Measurements from ENCODE around the gene IGSF22.

Gene IGSF22

GRCh38 chr11:18726040-18726439 lies at the start of gene IGSF22:
Gene IGSF22, minus strand, starts transcription at chr11:18726188. Its CDS starts 1,952 bp downstream, at chr11:18724236.
- H3K27me3 Mint-ChIP-seq, result no peaks in the 10 kb centered on the region
- H3K4me3 Mint-ChIP-seq, result no peak within 1 kb of the TSS
- H3K27ac Mint-ChIP-seq, result no peak within 1 kb of the TSS
- H3K4me1 Mint-ChIP-seq (ENCODE audit: low read depth), result peaks cover 18% of the 10 kb centered on the region
- no peaks in the 10 kb centered on the region for H3K9me3 Mint-ChIP-seq
- H3K36me3 Mint-ChIP-seq (ENCODE audit: low read depth), result no peaks in the 10 kb centered on the region
- DNase-seq, result no peak

GRCh38 chr11:18774801-18775200 lies 48.8 kb upstream of the IGSF22 start:
- Mint-ChIP-seq H3K27me3 (peaks cover 23% of the 10 kb centered on the region), H3K36me3 (ENCODE audit: low read depth) (no peaks in the 10 kb centered on the region), H3K4me1 (ENCODE audit: low read depth) (peaks cover 12% of the 10 kb centered on the region), H3K27ac (no peak overlapping the region), H3K4me3 (no peak overlapping the region), H3K9me3 (no peaks in the 10 kb centered on the region)
- no peak for DNase-seq

- Mint-ChIP-seq H3K27ac (no peak overlapping the region), H3K9me3 (no peaks in the 10 kb centered on the region), H3K27me3 (peaks cover 23% of the 10 kb centered on the region), H3K4me1 (ENCODE audit: low read depth) (peaks cover 16% of the 10 kb centered on the region), H3K36me3 (ENCODE audit: low read depth) (no peaks in the 10 kb centered on the region), H3K4me3 (no peak overlapping the region)
- no peak for DNase-seq
Observed at GRCh38 chr11:18773681-18774080, 47.7 kb upstream of the IGSF22 start.

- H3K27me3 Mint-ChIP-seq, result peaks cover 23% of the 10 kb centered on the region
- no peak overlapping the region for H3K4me3 Mint-ChIP-seq
- H3K27ac Mint-ChIP-seq, result no peak overlapping the region
- H3K36me3 Mint-ChIP-seq (ENCODE audit: low read depth), result no peaks in the 10 kb centered on the region
- no peaks in the 10 kb centered on the region for H3K9me3 Mint-ChIP-seq
- H3K4me1 Mint-ChIP-seq (ENCODE audit: low read depth), result peaks cover 16% of the 10 kb centered on the region
- DNase-seq, result no peak
Observed at GRCh38 chr11:18773104-18773503, 47.1 kb upstream of the IGSF22 start.

- Mint-ChIP-seq H3K4me3 (no peak overlapping the region), H3K36me3 (ENCODE audit: low read depth) (no peaks in the 10 kb centered on the region), H3K27ac (no peak overlapping the region), H3K9me3 (no peaks in the 10 kb centered on the region), H3K27me3 (peaks cover 23% of the 10 kb centered on the region), H3K4me1 (ENCODE audit: low read depth) (peaks cover 20% of the 10 kb centered on the region)
- no peak for DNase-seq
Observed at GRCh38 chr11:18772211-18772610, 46.2 kb upstream of the IGSF22 start.

GRCh38 chr11:18771266-18772035 lies 45.5 kb upstream of the IGSF22 start:
- Mint-ChIP-seq H3K4me1 (ENCODE audit: low read depth) (peaks cover 20% of the 10 kb centered on the region), H3K4me3 (no peak overlapping the region), H3K9me3 (no peaks in the 10 kb centered on the region), H3K27ac (no peak overlapping the region), H3K27me3 (peaks cover 23% of the 10 kb centered on the region), H3K36me3 (ENCODE audit: low read depth) (no peaks in the 10 kb centered on the region)
- no peak for DNase-seq

- H3K9me3 Mint-ChIP-seq, result no peaks in the 10 kb centered on the region
- H3K4me3 Mint-ChIP-seq, result no peak overlapping the region
Observed at GRCh38 chr11:18770479-18771125, 44.6 kb upstream of the IGSF22 start.

GRCh38 chr11:18769802-18770456 lies 43.9 kb upstream of the IGSF22 start:
- Mint-ChIP-seq H3K27ac (peak overlapping the region; percentile 58), H3K4me3 (no peak overlapping the region), H3K9me3 (no peaks in the 10 kb centered on the region), H3K27me3 (peaks cover 34% of the 10 kb centered on the region), H3K36me3 (ENCODE audit: low read depth) (no peaks in the 10 kb centered on the region), H3K4me1 (ENCODE audit: low read depth) (peaks cover 20% of the 10 kb centered on the region)
- no peak for DNase-seq

More at GRCh38 chr11:18770479-18771125, 44.6 kb upstream of the IGSF22 start:
- H3K36me3 Mint-ChIP-seq (ENCODE audit: low read depth), result no peaks in the 10 kb centered on the region
- no peak overlapping the region for H3K27ac Mint-ChIP-seq
- peaks cover 28% of the 10 kb centered on the region for H3K27me3 Mint-ChIP-seq
- DNase-seq, result no peak
- peaks cover 20% of the 10 kb centered on the region for H3K4me1 Mint-ChIP-seq (ENCODE audit: low read depth)

- no peak overlapping the region for H3K27ac Mint-ChIP-seq
- no peak overlapping the region for H3K4me3 Mint-ChIP-seq
- H3K36me3 Mint-ChIP-seq (ENCODE audit: low read depth), result no peaks in the 10 kb centered on the region
- H3K9me3 Mint-ChIP-seq, result no peaks in the 10 kb centered on the region
- no peak for DNase-seq
- peaks cover 34% of the 10 kb centered on the region for H3K27me3 Mint-ChIP-seq
- peaks cover 26% of the 10 kb centered on the region for H3K4me1 Mint-ChIP-seq (ENCODE audit: low read depth)
Observed at GRCh38 chr11:18768978-18769377, 43.0 kb upstream of the IGSF22 start.

- DNase-seq, result no peak
- Mint-ChIP-seq H3K27me3 (peaks cover 34% of the 10 kb centered on the region), H3K36me3 (ENCODE audit: low read depth) (no peaks in the 10 kb centered on the region), H3K4me1 (ENCODE audit: low read depth) (peaks cover 30% of the 10 kb centered on the region), H3K27ac (peak overlapping the region; percentile 44), H3K4me3 (no peak overlapping the region), H3K9me3 (no peaks in the 10 kb centered on the region)
Observed at GRCh38 chr11:18768472-18768901, 42.5 kb upstream of the IGSF22 start.

- H3K27ac Mint-ChIP-seq, result no peak overlapping the region
- H3K4me3 Mint-ChIP-seq, result no peak overlapping the region
- H3K4me1 Mint-ChIP-seq (ENCODE audit: low read depth), result peaks cover 30% of the 10 kb centered on the region
- no peaks in the 10 kb centered on the region for H3K36me3 Mint-ChIP-seq (ENCODE audit: low read depth)
- DNase-seq, result no peak
- no peaks in the 10 kb centered on the region for H3K9me3 Mint-ChIP-seq
- H3K27me3 Mint-ChIP-seq, result peaks cover 16% of the 10 kb centered on the region
Observed at GRCh38 chr11:18766015-18766414, 40.0 kb upstream of the IGSF22 start.

- peaks cover 30% of the 10 kb centered on the region for H3K4me1 Mint-ChIP-seq (ENCODE audit: low read depth)
Observed at GRCh38 chr11:18765554-18765953, 39.6 kb upstream of the IGSF22 start.

GRCh38 chr11:18761741-18762140 lies 35.8 kb upstream of the IGSF22 start:
- H3K9me3 Mint-ChIP-seq, result no peaks in the 10 kb centered on the region
- no peak overlapping the region for H3K27ac Mint-ChIP-seq
- peaks cover 10% of the 10 kb centered on the region for H3K4me1 Mint-ChIP-seq (ENCODE audit: low read depth)
- DNase-seq, result no peak
- no peaks in the 10 kb centered on the region for H3K36me3 Mint-ChIP-seq (ENCODE audit: low read depth)
- H3K27me3 Mint-ChIP-seq, result peaks cover 11% of the 10 kb centered on the region
- H3K4me3 Mint-ChIP-seq, result no peak overlapping the region

More at GRCh38 chr11:18765554-18765953, 39.6 kb upstream of the IGSF22 start:
- no peak overlapping the region for H3K4me3 Mint-ChIP-seq
- no peaks in the 10 kb centered on the region for H3K36me3 Mint-ChIP-seq (ENCODE audit: low read depth)
- no peak for DNase-seq
- peaks cover 15% of the 10 kb centered on the region for H3K27me3 Mint-ChIP-seq
- no peak overlapping the region for H3K27ac Mint-ChIP-seq
- no peaks in the 10 kb centered on the region for H3K9me3 Mint-ChIP-seq

GRCh38 chr11:18761144-18761543 lies 35.2 kb upstream of the IGSF22 start:
- Mint-ChIP-seq H3K27ac (no peak overlapping the region), H3K9me3 (no peaks in the 10 kb centered on the region), H3K4me3 (no peak overlapping the region), H3K27me3 (peaks cover 11% of the 10 kb centered on the region), H3K4me1 (ENCODE audit: low read depth) (peaks cover 10% of the 10 kb centered on the region), H3K36me3 (ENCODE audit: low read depth) (no peaks in the 10 kb centered on the region)
- DNase-seq, result no peak

- no peak for DNase-seq
- Mint-ChIP-seq H3K4me1 (ENCODE audit: low read depth) (no peaks in the 10 kb centered on the region), H3K27ac (no peak overlapping the region), H3K9me3 (no peaks in the 10 kb centered on the region), H3K4me3 (no peak overlapping the region), H3K27me3 (peaks cover 3% of the 10 kb centered on the region), H3K36me3 (ENCODE audit: low read depth) (no peaks in the 10 kb centered on the region)
Observed at GRCh38 chr11:18757811-18758210, 31.8 kb upstream of the IGSF22 start.
